Measurements from ENCODE around the gene CCDC112. TPM values are rescaled to one million over a fixed set of nuclear protein-coding genes. Genes with fewer than 3 reads are reported as not detected.

Gene CCDC112
- total and polyA plus RNA-seq, 2 donors (not counting 3 experiments of a cell fraction or from before 2014, with no cell fraction given) = 2.4 to 9.6 TPM

- dilution Hi-C loops (cut with MboI; ENCODE audit: extremely low pct_ligation_motif_present, low sequenced_read_pairs) = loop anchor here (25.0 kb wide), 1 partner anchor 231 kb away; the partner anchor contains the start of gene FEM1C
- no peak overlapping the region for H2AFZ ChIP-seq (ENCODE audit: low read depth, low read length)
- ChIA-PET CTCF (interaction anchor here (1.2 to 4.8 kb wide), 3 partner anchors 9 to 270 kb away, joined by 3 to 24 read pairs (median 3); partner anchors contain the start of gene CCDC112), POLR2A (no interaction called here)
- no peak for DNase-seq (ENCODE audit: low read depth, low spot score)
- FAIRE-seq = no peak
- H3K27ac ChIP-seq (ENCODE audit: insufficient read depth, low read depth, low read length) = no peak overlapping the region
- no peak overlapping the region for H3K4me2 ChIP-seq (ENCODE audit: insufficient read depth, low read length)
- no peaks in the 10 kb centered on the region for H3K9me3 ChIP-seq (replicated peaks; ENCODE audit: control insufficient read depth, insufficient read depth, low read length)
- no TSS peak for BruUV-seq (replicated peaks)
- TF ChIP-seq POLR2AphosphoS5 (IDR thresholded peaks at IDR 0.05; ENCODE audit: insufficient read depth, low read depth, low read length) (no peak), JUN (IDR thresholded peaks at IDR 0.05; ENCODE audit: borderline replicate concordance, insufficient read depth, insufficient read length, low read depth) (no peak), FOS (IDR thresholded peaks at IDR 0.05; ENCODE audit: borderline replicate concordance, insufficient read depth, low read length) (no peak), POLR2A (IDR thresholded peaks at IDR 0.05; ENCODE audit: low read depth, low read length) (no peak), EZH2 (IDR thresholded peaks at IDR 0.05; ENCODE audit: borderline replicate concordance, low read depth, low read length, severe bottlenecking) (no peak), CTCF (IDR thresholded peaks at IDR 0.05; ENCODE audit: extremely low read depth in 1 of 2, insufficient read depth in 1 of 2, low read depth in 1 of 2, low read length in 2 of 2) (no peak), MAX (IDR thresholded peaks at IDR 0.05; ENCODE audit: insufficient read depth, insufficient read length) (no peak), GATA2 (IDR thresholded peaks at IDR 0.05; ENCODE audit: insufficient read depth, insufficient read length, low read depth, low read length) (no peak), MYC (IDR thresholded peaks at IDR 0.05; ENCODE audit: low read depth, low read length) (no peak)
- intact Hi-C loops (cut with micrococcal nuclease) = loop anchor here (5.0 kb wide), 1 partner anchor 531 kb away; no protein-coding TSS in a partner anchor
- H3K27me3 ChIP-seq (ENCODE audit: control insufficient read depth in 2 of 2, insufficient read depth in 2 of 2, low read length in 2 of 2) = no peaks in the 10 kb centered on the region
- H3K79me2 ChIP-seq (ENCODE audit: control insufficient read depth, insufficient read depth, low read length) = no peaks in the 10 kb centered on the region
- H3K36me3 ChIP-seq (ENCODE audit: control insufficient read depth in 2 of 2, extremely low read depth in 1 of 2, insufficient read depth in 2 of 2, low read length in 2 of 2) = no peaks in the 10 kb centered on the region
- H3K4me1 ChIP-seq (ENCODE audit: control insufficient read depth, extremely low read depth, insufficient read depth, low read length) = no peaks in the 10 kb centered on the region
- no peaks in the 10 kb centered on the region for H4K20me1 ChIP-seq (replicated peaks; ENCODE audit: control insufficient read depth, extremely low read depth, insufficient read depth, low read length)
- H3K9ac ChIP-seq (replicated peaks; ENCODE audit: extremely low read depth, insufficient read depth, low read length) = no peak overlapping the region
- H3K9me1 ChIP-seq (replicated peaks; ENCODE audit: control insufficient read depth, extremely low read depth, insufficient read depth, low read length) = no peaks in the 10 kb centered on the region
- H3K4me3 ChIP-seq (replicated peaks in 1 of 3; ENCODE audit: insufficient read depth in 1 of 3, low read depth in 1 of 3, low read length in 3 of 3) = no peak overlapping the region
Observed at GRCh38 chr5:115306011-115306536, 9.6 kb upstream of the CCDC112 start.

Measured in endothelial cell of umbilical vein (primary cell).